HepG2 (cell line): ENCODE data around the gene PLVAP. TPM values are rescaled to one million over a fixed set of nuclear protein-coding genes. Genes with fewer than 3 reads are reported as not detected.

Experiments used
- ATAC-seq: fragments of 200-7000 bp; cut with Tn5 transposase; 3 replicates; pipeline ENCODE4 v1.9.1; 2020; ENCODE audit warnings: mild to moderate bottlenecking, moderate library complexity
- BruUV-seq: library from RNA; stranded (reverse); fragments of 400-500 nt; replicated peaks from 2 replicates; lab custom pipeline; 2021; lab: Mats Ljungman, UMichigan
- CTCF ChIA-PET: fragments of 300-600 bp; formaldehyde crosslinking; extraction: SDS; loops from one replicate; lab custom pipeline; 2021; ENCODE audit warnings: low total read pairs, inconsistent platforms, low intra/inter-chr PET ratio; lab: Yijun Ruan, JAX
- POLR2A ChIA-PET: fragments of 350-600 bp; sonication (Branson Sonifier 250); formaldehyde crosslinking; loops from one replicate; lab custom pipeline; 2020; ENCODE audit warnings: antibody characterized with exemption, inconsistent platforms; lab: Yijun Ruan, JAX
- DNase-seq: peaks from one replicate; pipeline ENCODE4 v3.0.0-alpha.2; 2015; ENCODE audit warnings: low spot score
- FAIRE-seq: peaks from 3 replicates; lab custom pipeline; 2011; peaks lifted over from hg19 to GRCh38; lab: Jason Lieb, UNC
- H2AFZ ChIP-seq: one replicate; pipeline ENCODE4 v1.6.1; 2011; ENCODE audit warnings: low read length, inconsistent platforms
- H3K27ac ChIP-seq: fragments of 300-600 bp; 3 replicates; pipeline ENCODE4 v1.8.0; 2011; ENCODE audit warnings: mixed run types, mild to moderate bottlenecking, mixed read lengths, low read length, inconsistent platforms; ENCODE audit not compliant: insufficient read depth; ENCODE audit errors: extremely low read length
- H3K27me3 ChIP-seq, 2 experiments: fragments of 200-600 bp in 1 of 2; 2 replicates in 1 of 2; 3 replicates in 1 of 2; pipeline versions ENCODE4 v1.6.0 to v1.8.0; 2011; ENCODE audit warnings: low read length in 2 of 2, mild to moderate bottlenecking in 2 of 2, moderate library complexity in 2 of 2, inconsistent platforms in 1 of 2; ENCODE audit not compliant: insufficient read depth in 2 of 2, control insufficient read depth in 1 of 2
- H3K36me3 ChIP-seq, 2 experiments: fragments of 200-600 bp in 1 of 2; replicated peaks in 1 of 2; 2 replicates in 1 of 2; 3 replicates in 1 of 2; pipeline versions ENCODE4 v1.5.1 to v1.8.0; 2011; ENCODE audit warnings: low read length in 2 of 2, inconsistent platforms in 1 of 2; ENCODE audit not compliant: insufficient read depth in 2 of 2, control insufficient read depth in 1 of 2
- H3K4me1 ChIP-seq: 2 replicates; pipeline ENCODE4 v1.5.1; 2012; ENCODE audit warnings: low read length, inconsistent platforms; ENCODE audit not compliant: insufficient read depth
- H3K4me2 ChIP-seq: 2 replicates; pipeline ENCODE4 v1.6.0; 2011; ENCODE audit warnings: low read depth, low read length, inconsistent platforms
- H3K4me3 ChIP-seq, 3 experiments: fragments of 200-600 bp in 1 of 3; sonication (generic), shearing (Covaris generic) in 1 of 3; replicated peaks in 1 of 3; 2 replicates each; pipeline ENCODE4 v1.5.1; 2011 to 2016; ENCODE audit warnings: low read length in 3 of 3, inconsistent platforms in 2 of 3, low read depth in 2 of 3, mild to moderate bottlenecking in 2 of 3, control low read depth in 1 of 3, mixed read lengths in 1 of 3; ENCODE audit not compliant: insufficient read depth in 1 of 3
- H3K79me2 ChIP-seq: one replicate; pipeline ENCODE4 v1.6.1; 2011; ENCODE audit warnings: low read length, inconsistent platforms; ENCODE audit not compliant: insufficient read depth
- H3K9ac ChIP-seq: 2 replicates; pipeline ENCODE4 v1.6.0; 2011; ENCODE audit warnings: mild to moderate bottlenecking, low read depth, low read length, inconsistent platforms; ENCODE audit not compliant: insufficient read depth
- H3K9me3 ChIP-seq: 2 replicates; pipeline ENCODE4 v1.5.1; 2012; ENCODE audit warnings: mild to moderate bottlenecking, low read length
- H4K20me1 ChIP-seq: 2 replicates; pipeline ENCODE4 v1.6.0; 2011; ENCODE audit warnings: inconsistent platforms, mild to moderate bottlenecking, low read length, moderate library complexity; ENCODE audit not compliant: insufficient read depth
- E2F5 ChIP-seq: sonication (generic); formaldehyde crosslinking; conservative IDR thresholded peaks from 2 replicates; pipeline ENCODE4 v1.4.0; 2020; ENCODE audit warnings: missing genetic modification reagents
- FOSL1 ChIP-seq: sonication (generic); formaldehyde crosslinking; IDR thresholded peaks from 2 replicates; pipeline ENCODE4 v1.9.0; 2021; ENCODE audit warnings: missing genetic modification reagents, borderline replicate concordance
- HNF4G ChIP-seq, 2 experiments: sonication (generic) in 1 of 2; formaldehyde crosslinking in 1 of 2; IDR thresholded peaks; 2 replicates each; pipeline versions ENCODE4 v1.4.0 to v1.6.1; 2011 to 2020; ENCODE audit warnings: borderline replicate concordance in 2 of 2, low read depth in 2 of 2, mild to moderate bottlenecking in 2 of 2, low read length in 1 of 2, missing genetic modification reagents in 1 of 2, moderate library complexity in 1 of 2
- PBX2 ChIP-seq: IDR thresholded peaks from 2 replicates; pipeline ENCODE4 v1.6.1; 2016; ENCODE audit warnings: control low read depth
- PCBP2 ChIP-seq: fragments of 200-400 bp; formaldehyde crosslinking; optimal IDR thresholded peaks from 2 replicates; pipeline ENCODE3; 2018; ENCODE audit warnings: low read length, low read depth; ENCODE audit not compliant: poor library complexity, severe bottlenecking
- SIN3A ChIP-seq: IDR thresholded peaks from 2 replicates; pipeline ENCODE4 v1.6.1; 2011; ENCODE audit warnings: low read depth, mild to moderate bottlenecking, control low read depth, low read length, borderline replicate concordance
- SOX5 ChIP-seq: IDR thresholded peaks from 2 replicates; pipeline ENCODE4 v1.6.1; 2016; ENCODE audit warnings: borderline replicate concordance
- STAT6 ChIP-seq: sonication (generic); formaldehyde crosslinking; IDR thresholded peaks from 2 replicates; pipeline ENCODE4 v1.4.0; 2020; ENCODE audit warnings: missing genetic modification reagents, mild to moderate bottlenecking, borderline replicate concordance
- TBP ChIP-seq: sonication (generic); formaldehyde crosslinking; IDR thresholded peaks from 2 replicates; pipeline ENCODE4 v1.5.0; 2020; ENCODE audit warnings: missing genetic modification reagents
- TCF12 ChIP-seq, 2 experiments: fragments of 450-650 bp in 1 of 2; sonication (generic) in 1 of 2; formaldehyde crosslinking in 1 of 2; IDR thresholded peaks; 2 replicates each; pipeline versions ENCODE4 v1.6.1 to v1.8.0; 2017 to 2022; ENCODE audit warnings: antibody characterized with exemption in 1 of 2, mild to moderate bottlenecking in 1 of 2, missing genetic modification reagents in 1 of 2, moderate library complexity in 1 of 2
- TEF ChIP-seq: sonication (generic); formaldehyde crosslinking; IDR thresholded peaks from 2 replicates; pipeline ENCODE4 v1.5.0; 2020; ENCODE audit warnings: missing genetic modification reagents
- ZNF713 ChIP-seq: sonication (generic); formaldehyde crosslinking; IDR thresholded peaks from 2 replicates; pipeline ENCODE4 v1.4.0; 2020; ENCODE audit warnings: mild to moderate bottlenecking, missing genetic modification reagents
- ZNF841 ChIP-seq: sonication (generic); formaldehyde crosslinking; IDR thresholded peaks from 2 replicates; pipeline ENCODE4 v1.8.1; 2023; ENCODE audit warnings: missing genetic modification reagents, borderline replicate concordance
- WGBS: methylation state at CpG from one replicate; pipeline ENCODE4 v1.1.6; 2017; ENCODE audit warnings: low lambda C conversion rate; 5-methylcytosine and 5-hydroxymethylcytosine counted together
- in situ Hi-C: cut with HindIII; loops from 2 replicates; pipeline ENCODE4 v1.10.0; 2017; ENCODE audit warnings: low pct_unique_long_range_greater_than_20kb; ENCODE audit not compliant: extremely low pct_ligation_motif_present
- intact Hi-C: fragments of 100-400 bp; cut with micrococcal nuclease; formaldehyde crosslinking; loops from one replicate; pipeline ENCODE4 v1.10.0; 2022; ENCODE audit not compliant: unreplicated experiment
- polyA plus RNA-seq, 8 experiments: library from polyadenylated mRNA; depleted of rRNA in 3 of 8; stranded (reverse) in 7 of 8; unstranded in 1 of 8; fragments of >200 nt; fragmentation: Illumina TruSeq in 4 of 8; extraction: Trizol in 4 of 8; gene quantifications; 2 replicates each; pipeline versions ENCODE4 v1.2.1 to v1.2.3, GENCODE V29; 2011 to 2016; ENCODE audit warnings: low read depth in 4 of 8, missing spikeins in 1 of 8, mixed read lengths in 1 of 8; ENCODE audit not compliant: insufficient read depth in 1 of 8
- total RNA-seq, 5 experiments: library from RNA; depleted of rRNA; stranded (reverse); fragments of >200 nt; fragmentation: Illumina TruSeq; extraction: Trizol; gene quantifications; 2 replicates each; pipeline ENCODE4 v1.2.3, GENCODE V29; 2016; ENCODE audit warnings: low read depth in 1 of 5

Gene PLVAP
- total and polyA plus RNA-seq, 2 of the 13 experiments (the other 11 are each of a cell fraction or from before 2014, with no cell fraction given): 0.26 TPM; not detected in 1

GRCh38 chr19:17358395-17358794, 18.7 kb downstream of the PLVAP start:
- FAIRE-seq: no peak
- 0 out of 3 replicates have a peak, but pooled peaks have one; percentile 41 for ATAC-seq
- CTCF ChIA-PET: no interaction called here
- peaks cover 24% of the 10 kb centered on the region for H3K4me1 ChIP-seq
- no TSS peak for BruUV-seq
- H3K27me3 ChIP-seq: peaks cover 3 to 11% of the 10 kb centered on the region in 2 experiments; a peak in 3 of 5 replicates
- no peak overlapping the region for H3K4me3 ChIP-seq
- H3K36me3 ChIP-seq: no peaks in the 10 kb centered on the region
- in situ Hi-C loops (no loop called here), intact Hi-C loops (no loop called here)
- no peak overlapping the region for H2AFZ ChIP-seq
- no peaks in the 10 kb centered on the region for H3K79me2 ChIP-seq
- H3K27ac ChIP-seq: no peak overlapping the region
- H3K9me3 ChIP-seq: no peaks in the 10 kb centered on the region
- 33% methylated on average over 4 of the region's 7 CpGs for WGBS
- H3K9ac ChIP-seq: no peak overlapping the region
- POLR2A ChIA-PET: no interaction called here
- H3K4me2 ChIP-seq: no peak overlapping the region; the same call in 1 of the 2 replicates
- no peak for TF ChIP-seq TEF (CRISPR knock-in tag)
- no peak for TF ChIP-seq TBP
- no peak for TF ChIP-seq FOSL1 (CRISPR knock-in tag)
- TF ChIP-seq STAT6 (CRISPR knock-in tag): no peak
- no peak for TF ChIP-seq HNF4G (IDR thresholded peaks at IDR 0.05; ENCODE audit: borderline replicate concordance, low read depth, low read length)
- no peak for TF ChIP-seq HNF4G (CRISPR knock-in tag; IDR thresholded peaks at IDR 0.05; ENCODE audit: borderline replicate concordance, low read depth)
- TF ChIP-seq PCBP2: no peak
- TF ChIP-seq TCF12 (IDR thresholded peaks at IDR 0.05): no peak
- no peak for TF ChIP-seq TCF12 (CRISPR knock-in tag; IDR thresholded peaks at IDR 0.05)
- no peak for TF ChIP-seq E2F5
- TF ChIP-seq PBX2 (CRISPR knock-in tag): no peak
- no peak for TF ChIP-seq ZNF841 (CRISPR knock-in tag)
- no peak for TF ChIP-seq SIN3A
- no peak for TF ChIP-seq ZNF713 (CRISPR knock-in tag)
- TF ChIP-seq SOX5 (CRISPR knock-in tag): no peak
- no peaks in the 10 kb centered on the region for H4K20me1 ChIP-seq
- no peak for DNase-seq
